Measurements from ENCODE around the gene LRRC70.

DNA sequence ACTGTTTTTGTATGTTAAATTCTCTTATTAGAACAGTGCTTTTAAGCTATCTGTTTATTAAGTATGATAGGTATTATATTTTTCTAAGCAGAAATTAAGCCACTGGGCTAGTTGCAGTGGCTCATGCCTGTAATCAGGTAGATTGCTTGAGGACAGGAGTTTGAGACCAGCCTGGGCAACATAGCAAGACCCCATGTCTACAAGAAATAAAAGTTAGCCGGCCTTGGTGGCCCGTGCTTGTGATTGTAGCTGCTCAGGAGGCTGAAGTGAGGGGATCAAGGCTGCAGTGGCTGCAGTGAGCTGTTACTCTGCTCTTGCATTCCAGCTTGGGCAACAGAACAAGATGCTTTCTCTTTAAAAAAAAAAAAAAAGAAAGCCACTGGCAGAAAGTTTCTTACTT, 45.0 kb upstream of the LRRC70 start:
- no peak for TF ChIP-seq POLR2A (IDR thresholded peaks at IDR 0.05)
- TF ChIP-seq, protein P1, sequence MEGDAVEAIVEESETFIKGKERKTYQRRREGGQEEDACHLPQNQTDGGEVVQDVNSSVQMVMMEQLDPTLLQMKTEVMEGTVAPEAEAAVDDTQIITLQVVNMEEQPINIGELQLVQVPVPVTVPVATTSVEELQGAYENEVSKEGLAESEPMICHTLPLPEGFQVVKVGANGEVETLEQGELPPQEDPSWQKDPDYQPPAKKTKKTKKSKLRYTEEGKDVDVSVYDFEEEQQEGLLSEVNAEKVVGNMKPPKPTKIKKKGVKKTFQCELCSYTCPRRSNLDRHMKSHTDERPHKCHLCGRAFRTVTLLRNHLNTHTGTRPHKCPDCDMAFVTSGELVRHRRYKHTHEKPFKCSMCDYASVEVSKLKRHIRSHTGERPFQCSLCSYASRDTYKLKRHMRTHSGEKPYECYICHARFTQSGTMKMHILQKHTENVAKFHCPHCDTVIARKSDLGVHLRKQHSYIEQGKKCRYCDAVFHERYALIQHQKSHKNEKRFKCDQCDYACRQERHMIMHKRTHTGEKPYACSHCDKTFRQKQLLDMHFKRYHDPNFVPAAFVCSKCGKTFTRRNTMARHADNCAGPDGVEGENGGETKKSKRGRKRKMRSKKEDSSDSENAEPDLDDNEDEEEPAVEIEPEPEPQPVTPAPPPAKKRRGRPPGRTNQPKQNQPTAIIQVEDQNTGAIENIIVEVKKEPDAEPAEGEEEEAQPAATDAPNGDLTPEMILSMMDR (IDR thresholded peaks at IDR 0.05 in 8 of 11, conservative IDR thresholded peaks at IDR 0.05 in 3 of 11) = no peak
